Activated T-cell treated with anti-CD3 and anti-CD28 coated beads for 24 hours (primary cell): ENCODE data around the gene SRSF6.
"Not testable (repeated sequence)": the region's sequence is repeated elsewhere in the genome, so short reads cannot be mapped to it uniquely, and the experiment has no call there.

Source experiments
- DNase-seq: peaks from one replicate; pipeline ENCODE4 v3.0.0-alpha.2; 2020; ENCODE audit warnings: low read depth

SRSF6 gene

GRCh38 chr20:43457640-43458421, at the start of gene SRSF6:
Gene SRSF6 (plus strand): TSS chr20:43457896. CDS start chr20:43458034, 138 bp downstream.
- DNase-seq: peak; percentile 90

GRCh38 chr20:43408848-43409576, 48.7 kb upstream of the SRSF6 start:
- DNase-seq: no peak

- no peak for DNase-seq
Measured at GRCh38 chr20:43409577-43409913, 48.2 kb upstream of the SRSF6 start.

- DNase-seq: no peak
Measured at GRCh38 chr20:43415661-43416430, 41.9 kb upstream of the SRSF6 start.

- no peak for DNase-seq
Measured at GRCh38 chr20:43416591-43417228, 41.0 kb upstream of the SRSF6 start.

GRCh38 chr20:43420192-43420591, 37.5 kb upstream of the SRSF6 start:
- no peak for DNase-seq

GRCh38 chr20:43420913-43421312, 36.8 kb upstream of the SRSF6 start:
- not testable (repeated sequence) for DNase-seq

- no peak for DNase-seq
Measured at GRCh38 chr20:43426172-43426571, 31.5 kb upstream of the SRSF6 start.

- DNase-seq: no peak
Measured at GRCh38 chr20:43430265-43431133, 27.2 kb upstream of the SRSF6 start.

- DNase-seq: no peak
Measured at GRCh38 chr20:43431134-43431519, 26.6 kb upstream of the SRSF6 start.

GRCh38 chr20:43432498-43432897, 25.2 kb upstream of the SRSF6 start:
- DNase-seq: no peak

GRCh38 chr20:43433250-43433854, 24.3 kb upstream of the SRSF6 start:
- DNase-seq: no peak

GRCh38 chr20:43434565-43434964, 23.1 kb upstream of the SRSF6 start:
- no peak for DNase-seq

GRCh38 chr20:43438578-43439316, 18.9 kb upstream of the SRSF6 start:
- DNase-seq: no peak

- DNase-seq: no peak
Measured at GRCh38 chr20:43440531-43440930, 17.2 kb upstream of the SRSF6 start.

- no peak for DNase-seq
Measured at GRCh38 chr20:43442282-43442880, 15.3 kb upstream of the SRSF6 start.

GRCh38 chr20:43444107-43444506, 13.6 kb upstream of the SRSF6 start:
- no peak for DNase-seq

- no peak for DNase-seq
Measured at GRCh38 chr20:43446361-43446879, 11.3 kb upstream of the SRSF6 start.

GRCh38 chr20:43448431-43448747, 9.3 kb upstream of the SRSF6 start:
- DNase-seq: not testable (repeated sequence)
